HepG2 (cell line): Measurements from ENCODE around the gene ARAP1. TPM values are rescaled to one million over a fixed set of nuclear protein-coding genes. Genes with fewer than 3 reads are reported as not detected.

Experiments
- ATAC-seq: fragments of 200-7000 bp; cut with Tn5 transposase; 3 replicates; pipeline ENCODE4 v1.9.1; 2020; ENCODE audit warnings: mild to moderate bottlenecking, moderate library complexity
- BruUV-seq: library from RNA; stranded (reverse); fragments of 400-500 nt; replicated peaks from 2 replicates; lab custom pipeline; 2021; lab: Mats Ljungman, UMichigan
- CTCF ChIA-PET: fragments of 300-600 bp; formaldehyde crosslinking; extraction: SDS; loops from one replicate; lab custom pipeline; 2021; ENCODE audit warnings: low total read pairs, inconsistent platforms, low intra/inter-chr PET ratio; lab: Yijun Ruan, JAX
- POLR2A ChIA-PET: fragments of 350-600 bp; sonication (Branson Sonifier 250); formaldehyde crosslinking; loops from one replicate; lab custom pipeline; 2020; ENCODE audit warnings: antibody characterized with exemption, inconsistent platforms; lab: Yijun Ruan, JAX
- DNase-seq: peaks from one replicate; pipeline ENCODE4 v3.0.0-alpha.2; 2015; ENCODE audit warnings: low spot score
- FAIRE-seq: peaks from 3 replicates; lab custom pipeline; 2011; peaks lifted over from hg19 to GRCh38; lab: Jason Lieb, UNC
- H2AFZ ChIP-seq: one replicate; pipeline ENCODE4 v1.6.1; 2011; ENCODE audit warnings: low read length, inconsistent platforms
- H3K27ac ChIP-seq: fragments of 300-600 bp; 3 replicates; pipeline ENCODE4 v1.8.0; 2011; ENCODE audit warnings: mixed run types, mild to moderate bottlenecking, mixed read lengths, low read length, inconsistent platforms; ENCODE audit not compliant: insufficient read depth; ENCODE audit errors: extremely low read length
- H3K27me3 ChIP-seq, 2 experiments: fragments of 200-600 bp in 1 of 2; 2 replicates in 1 of 2; 3 replicates in 1 of 2; pipeline versions ENCODE4 v1.6.0 to v1.8.0; 2011; ENCODE audit warnings: low read length in 2 of 2, mild to moderate bottlenecking in 2 of 2, moderate library complexity in 2 of 2, inconsistent platforms in 1 of 2; ENCODE audit not compliant: insufficient read depth in 2 of 2, control insufficient read depth in 1 of 2
- H3K36me3 ChIP-seq, 2 experiments: fragments of 200-600 bp in 1 of 2; replicated peaks in 1 of 2; 2 replicates in 1 of 2; 3 replicates in 1 of 2; pipeline versions ENCODE4 v1.5.1 to v1.8.0; 2011; ENCODE audit warnings: low read length in 2 of 2, inconsistent platforms in 1 of 2; ENCODE audit not compliant: insufficient read depth in 2 of 2, control insufficient read depth in 1 of 2
- H3K4me1 ChIP-seq: 2 replicates; pipeline ENCODE4 v1.5.1; 2012; ENCODE audit warnings: low read length, inconsistent platforms; ENCODE audit not compliant: insufficient read depth
- H3K4me2 ChIP-seq: 2 replicates; pipeline ENCODE4 v1.6.0; 2011; ENCODE audit warnings: low read depth, low read length, inconsistent platforms
- H3K4me3 ChIP-seq, 3 experiments: fragments of 200-600 bp in 1 of 3; sonication (generic), shearing (Covaris generic) in 1 of 3; replicated peaks in 1 of 3; 2 replicates each; pipeline ENCODE4 v1.5.1; 2011 to 2016; ENCODE audit warnings: low read length in 3 of 3, inconsistent platforms in 2 of 3, low read depth in 2 of 3, mild to moderate bottlenecking in 2 of 3, control low read depth in 1 of 3, mixed read lengths in 1 of 3; ENCODE audit not compliant: insufficient read depth in 1 of 3
- H3K79me2 ChIP-seq: one replicate; pipeline ENCODE4 v1.6.1; 2011; ENCODE audit warnings: low read length, inconsistent platforms; ENCODE audit not compliant: insufficient read depth
- H3K9ac ChIP-seq: 2 replicates; pipeline ENCODE4 v1.6.0; 2011; ENCODE audit warnings: mild to moderate bottlenecking, low read depth, low read length, inconsistent platforms; ENCODE audit not compliant: insufficient read depth
- H3K9me3 ChIP-seq: 2 replicates; pipeline ENCODE4 v1.5.1; 2012; ENCODE audit warnings: mild to moderate bottlenecking, low read length
- H4K20me1 ChIP-seq: 2 replicates; pipeline ENCODE4 v1.6.0; 2011; ENCODE audit warnings: inconsistent platforms, mild to moderate bottlenecking, low read length, moderate library complexity; ENCODE audit not compliant: insufficient read depth
- HNF4A ChIP-seq: sonication (generic); formaldehyde crosslinking; IDR thresholded peaks from 2 replicates; pipeline ENCODE4 v1.4.0; 2020; ENCODE audit warnings: missing genetic modification reagents
- NFKB2 ChIP-seq: sonication (generic); formaldehyde crosslinking; IDR thresholded peaks from 2 replicates; pipeline ENCODE4 v1.4.0; 2020; ENCODE audit warnings: missing genetic modification reagents, borderline replicate concordance
- NR2F1 ChIP-seq, 2 experiments: fragments of 450-650 bp in 1 of 2; formaldehyde crosslinking in 1 of 2; IDR thresholded peaks; 2 replicates each; pipeline versions ENCODE4 v1.5.0 to v1.6.1; 2016 to 2020; ENCODE audit warnings: mild to moderate bottlenecking in 1 of 2, missing compliant biosample characterization in 1 of 2, missing genetic modification reagents in 1 of 2, moderate library complexity in 1 of 2
- NR2F6 ChIP-seq, 2 experiments: IDR thresholded peaks; 2 replicates each; pipeline ENCODE4 v1.6.1; 2016; ENCODE audit warnings: antibody characterized with exemption in 1 of 2, mild to moderate bottlenecking in 1 of 2
- RARA ChIP-seq: IDR thresholded peaks from 2 replicates; pipeline ENCODE4 v1.6.1; 2016; ENCODE audit warnings: missing genetic modification reagents, missing compliant biosample characterization
- RXRA ChIP-seq: sonication (generic); formaldehyde crosslinking; IDR thresholded peaks from 2 replicates; pipeline ENCODE4 v1.5.1; 2020; ENCODE audit warnings: missing genetic modification reagents
- SAP130 ChIP-seq: IDR thresholded peaks from 2 replicates; pipeline ENCODE4 v1.6.1; 2016; ENCODE audit warnings: low read depth
- SKIL ChIP-seq: sonication (generic); formaldehyde crosslinking; IDR thresholded peaks from 2 replicates; pipeline ENCODE4 v1.8.0; 2022; ENCODE audit warnings: missing genetic modification reagents, mild to moderate bottlenecking, moderate library complexity, borderline replicate concordance
- TFE3 ChIP-seq: IDR thresholded peaks from 2 replicates; pipeline ENCODE4 v1.6.1; 2016
- ZBTB25 ChIP-seq: IDR thresholded peaks from 2 replicates; pipeline ENCODE4 v1.6.1; 2018; ENCODE audit warnings: missing genetic modification reagents
- ZFYVE20 ChIP-seq: sonication (generic); formaldehyde crosslinking; IDR thresholded peaks from 2 replicates; pipeline ENCODE4 v1.8.0; 2023; ENCODE audit warnings: low read depth, mild to moderate bottlenecking, moderate library complexity, missing genetic modification reagents, borderline replicate concordance
- ZMYM3 ChIP-seq: sonication (generic); formaldehyde crosslinking; IDR thresholded peaks from 2 replicates; pipeline ENCODE4 v1.5.1; 2020; ENCODE audit warnings: mild to moderate bottlenecking, missing genetic modification reagents
- WGBS: methylation state at CpG from one replicate; pipeline ENCODE4 v1.1.6; 2017; ENCODE audit warnings: low lambda C conversion rate; 5-methylcytosine and 5-hydroxymethylcytosine counted together
- in situ Hi-C: cut with HindIII; loops from 2 replicates; pipeline ENCODE4 v1.10.0; 2017; ENCODE audit warnings: low pct_unique_long_range_greater_than_20kb; ENCODE audit not compliant: extremely low pct_ligation_motif_present
- intact Hi-C: fragments of 100-400 bp; cut with micrococcal nuclease; formaldehyde crosslinking; loops from one replicate; pipeline ENCODE4 v1.10.0; 2022; ENCODE audit not compliant: unreplicated experiment
- polyA plus RNA-seq, 8 experiments: library from polyadenylated mRNA; depleted of rRNA in 3 of 8; stranded (reverse) in 7 of 8; unstranded in 1 of 8; fragments of >200 nt; fragmentation: Illumina TruSeq in 4 of 8; extraction: Trizol in 4 of 8; gene quantifications; 2 replicates each; pipeline versions ENCODE4 v1.2.1 to v1.2.3, GENCODE V29; 2011 to 2016; ENCODE audit warnings: low read depth in 4 of 8, missing spikeins in 1 of 8, mixed read lengths in 1 of 8; ENCODE audit not compliant: insufficient read depth in 1 of 8
- total RNA-seq, 5 experiments: library from RNA; depleted of rRNA; stranded (reverse); fragments of >200 nt; fragmentation: Illumina TruSeq; extraction: Trizol; gene quantifications; 2 replicates each; pipeline ENCODE4 v1.2.3, GENCODE V29; 2016; ENCODE audit warnings: low read depth in 1 of 5
- TF ChIP-seq, protein P1 (sequence below): sonication (generic); formaldehyde crosslinking; IDR thresholded peaks from 2 replicates; pipeline ENCODE4 v1.4.0; 2020; ENCODE audit warnings: missing genetic modification reagents

Gene ARAP1
- total and polyA plus RNA-seq, 2 of the 13 experiments (the other 11 are each of a cell fraction or from before 2014, with no cell fraction given): 43.2 to 55.5 TPM

- TF ChIP-seq TFE3 (CRISPR knock-in tag) (no peak), ZBTB25 (CRISPR knock-in tag) (no peak), ZFYVE20 (no peak)
These were observed 5.4 kb downstream of the ARAP1 start (continued) for GRCh38 chr11:72746821-72747220.

DNA sequence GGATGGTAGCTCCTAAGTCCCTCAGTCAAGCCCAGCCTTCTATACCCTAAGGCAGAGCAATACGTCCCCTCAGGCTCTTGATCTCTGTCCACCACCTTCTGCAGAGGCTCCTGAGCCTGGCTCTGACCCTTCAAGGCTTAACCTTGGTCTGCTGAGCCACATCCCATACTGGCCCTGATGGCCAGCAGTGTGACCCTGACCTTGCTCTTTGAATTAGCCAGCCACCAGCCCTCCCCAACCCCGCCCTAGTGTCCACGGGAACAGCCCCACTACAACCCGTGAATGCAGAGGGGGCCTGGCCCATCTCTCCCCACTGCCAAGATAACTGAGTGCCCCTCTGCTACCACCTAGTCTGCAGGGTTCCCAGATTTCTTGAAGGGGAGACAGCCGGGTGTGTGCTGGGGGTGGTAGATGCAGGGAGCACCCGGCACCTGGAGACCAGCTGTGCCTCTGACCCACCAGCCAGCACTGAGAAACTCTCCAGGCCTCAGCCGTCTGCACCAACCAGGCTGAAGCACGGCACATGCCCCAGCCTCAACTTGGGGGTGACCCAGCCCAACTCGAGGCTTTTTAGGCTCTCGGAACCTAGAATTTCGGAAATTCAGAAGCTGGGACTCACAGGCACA, 6.2 kb downstream of the ARAP1 start:
- DNase-seq: no peak
- Histone ChIP-seq H3K79me2 (peaks cover 87% of the 10 kb centered on the region), H2AFZ (no peak overlapping the region), H3K4me1 (peaks cover 97% of the 10 kb centered on the region), H3K9me3 (no peaks in the 10 kb centered on the region), H3K27me3 (no peaks in the 10 kb centered on the region), H3K9ac (no peak overlapping the region), H3K27ac (peak overlapping the region; percentile 33), H4K20me1 (peaks cover 11% of the 10 kb centered on the region; the same call in 1 of the 2 replicates), H3K36me3 (peaks cover 3 to 15% of the 10 kb centered on the region in 2 experiments; a peak in 2 of 5 replicates), H3K4me3 (no peak overlapping the region), H3K4me2 (no peak overlapping the region; the same call in 1 of the 2 replicates)
- intact Hi-C loops: no loop called here
- no peak for FAIRE-seq
- POLR2A ChIA-PET: interaction anchor here (0.6 to 1.0 kb wide), 2 partner anchors 40 to 48 kb away, joined by 3 read pairs; partner anchors contain the start of gene STARD10
- no TSS peak for BruUV-seq
- CTCF ChIA-PET: no interaction called here
- in situ Hi-C loops: no loop called here
- ATAC-seq: no peak
- 89% methylated on average over 5 of the region's 11 CpGs for WGBS
- TF ChIP-seq RARA (peak; percentile 70), NR2F6 (IDR thresholded peaks at IDR 0.05) (peak; percentile 49; the same call in 1 of the 2 replicates), NR2F6 (CRISPR knock-in tag; IDR thresholded peaks at IDR 0.05) (peak; percentile 61; the same call in 1 of the 2 replicates), ZMYM3 (no peak), NFKB2 (CRISPR knock-in tag) (0 out of 2 replicates have a peak, but pooled peaks have one; percentile 1), HNF4A (peak; percentile 47; the same call in 1 of the 2 replicates), NR2F1 (CRISPR knock-in tag; IDR thresholded peaks at IDR 0.05) (0 out of 4 replicates have a peak, but pooled peaks of 1 of the 2 experiments have one; percentile 26), RXRA (CRISPR knock-in tag) (peak; percentile 50; the same call in 1 of the 2 replicates), SAP130 (CRISPR knock-in tag) (0 out of 2 replicates have a peak, but pooled peaks have one; percentile 11), SKIL (CRISPR knock-in tag) (0 out of 2 replicates have a peak, but pooled peaks have one; percentile 26)
- TF ChIP-seq, protein P1, sequence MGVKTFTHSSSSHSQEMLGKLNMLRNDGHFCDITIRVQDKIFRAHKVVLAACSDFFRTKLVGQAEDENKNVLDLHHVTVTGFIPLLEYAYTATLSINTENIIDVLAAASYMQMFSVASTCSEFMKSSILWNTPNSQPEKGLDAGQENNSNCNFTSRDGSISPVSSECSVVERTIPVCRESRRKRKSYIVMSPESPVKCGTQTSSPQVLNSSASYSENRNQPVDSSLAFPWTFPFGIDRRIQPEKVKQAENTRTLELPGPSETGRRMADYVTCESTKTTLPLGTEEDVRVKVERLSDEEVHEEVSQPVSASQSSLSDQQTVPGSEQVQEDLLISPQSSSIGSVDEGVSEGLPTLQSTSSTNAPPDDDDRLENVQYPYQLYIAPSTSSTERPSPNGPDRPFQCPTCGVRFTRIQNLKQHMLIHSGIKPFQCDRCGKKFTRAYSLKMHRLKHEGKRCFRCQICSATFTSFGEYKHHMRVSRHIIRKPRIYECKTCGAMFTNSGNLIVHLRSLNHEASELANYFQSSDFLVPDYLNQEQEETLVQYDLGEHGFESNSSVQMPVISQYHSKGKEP: no peak
